PFSK-1 (cell line): ENCODE data around the gene CDKN2AIPNL.

Experiments
- FOXP2 ChIP-seq: optimal IDR thresholded peaks from 2 replicates; pipeline ENCODE3; 2011; ENCODE audit warnings: borderline replicate concordance, control low read depth, inconsistent platforms; ENCODE audit not compliant: insufficient read depth; ENCODE audit errors: extremely low read length, extremely low read depth
- POLR2AphosphoS5 ChIP-seq: IDR thresholded peaks from 2 replicates; pipeline ENCODE4 v1.6.1; 2012; ENCODE audit warnings: low read depth, mild to moderate bottlenecking, control low read depth, low read length, moderate library complexity
- SIN3A ChIP-seq: IDR thresholded peaks from 2 replicates; pipeline ENCODE4 v1.6.1; 2012; ENCODE audit warnings: mild to moderate bottlenecking, low read length, moderate library complexity, borderline replicate concordance; ENCODE audit not compliant: insufficient read depth
- TAF1 ChIP-seq: IDR thresholded peaks from 2 replicates; pipeline ENCODE4 v1.6.1; 2012; ENCODE audit warnings: low read length, control low read depth, borderline replicate concordance; ENCODE audit not compliant: insufficient read depth
- TF ChIP-seq, protein P1 (sequence below), 2 experiments: IDR thresholded peaks; 2 replicates each; pipeline versions ENCODE4 v1.6.1 to v1.8.0; 2011 to 2012; ENCODE audit warnings: low read depth in 2 of 2, low read length in 2 of 2, control low read depth in 1 of 2, inconsistent platforms in 1 of 2, mild to moderate bottlenecking in 1 of 2, moderate library complexity in 1 of 2; ENCODE audit not compliant: insufficient read depth in 1 of 2

CDKN2AIPNL gene

DNA sequence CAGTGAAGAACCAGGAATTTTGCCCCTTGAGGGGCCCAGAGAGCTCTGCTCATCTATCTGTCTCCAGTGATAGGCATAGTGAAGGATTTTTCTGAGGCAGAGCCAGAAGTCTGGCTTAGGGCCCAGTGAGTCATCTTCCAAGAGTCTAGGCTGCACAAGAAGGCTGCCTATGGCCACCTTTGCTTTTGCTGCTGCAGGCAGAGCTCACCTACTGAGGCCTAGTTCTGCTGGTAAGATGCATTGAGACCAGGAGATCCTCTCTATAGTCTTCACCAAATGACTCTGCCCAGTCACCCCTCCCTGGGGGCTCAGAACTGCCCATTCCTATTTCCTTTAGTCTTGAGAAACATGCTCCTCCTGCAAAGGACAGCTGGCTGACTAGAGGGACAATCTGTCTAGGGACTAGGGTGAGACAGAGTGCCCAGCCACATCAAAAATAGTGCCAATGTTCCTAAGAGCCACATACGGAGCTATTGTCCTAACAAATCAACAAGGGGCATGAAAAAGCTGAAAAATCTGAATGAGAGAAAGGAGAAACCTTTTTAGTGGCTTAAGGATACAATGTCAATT, 40.3 kb upstream of the CDKN2AIPNL start:
- TF ChIP-seq, protein P1, sequence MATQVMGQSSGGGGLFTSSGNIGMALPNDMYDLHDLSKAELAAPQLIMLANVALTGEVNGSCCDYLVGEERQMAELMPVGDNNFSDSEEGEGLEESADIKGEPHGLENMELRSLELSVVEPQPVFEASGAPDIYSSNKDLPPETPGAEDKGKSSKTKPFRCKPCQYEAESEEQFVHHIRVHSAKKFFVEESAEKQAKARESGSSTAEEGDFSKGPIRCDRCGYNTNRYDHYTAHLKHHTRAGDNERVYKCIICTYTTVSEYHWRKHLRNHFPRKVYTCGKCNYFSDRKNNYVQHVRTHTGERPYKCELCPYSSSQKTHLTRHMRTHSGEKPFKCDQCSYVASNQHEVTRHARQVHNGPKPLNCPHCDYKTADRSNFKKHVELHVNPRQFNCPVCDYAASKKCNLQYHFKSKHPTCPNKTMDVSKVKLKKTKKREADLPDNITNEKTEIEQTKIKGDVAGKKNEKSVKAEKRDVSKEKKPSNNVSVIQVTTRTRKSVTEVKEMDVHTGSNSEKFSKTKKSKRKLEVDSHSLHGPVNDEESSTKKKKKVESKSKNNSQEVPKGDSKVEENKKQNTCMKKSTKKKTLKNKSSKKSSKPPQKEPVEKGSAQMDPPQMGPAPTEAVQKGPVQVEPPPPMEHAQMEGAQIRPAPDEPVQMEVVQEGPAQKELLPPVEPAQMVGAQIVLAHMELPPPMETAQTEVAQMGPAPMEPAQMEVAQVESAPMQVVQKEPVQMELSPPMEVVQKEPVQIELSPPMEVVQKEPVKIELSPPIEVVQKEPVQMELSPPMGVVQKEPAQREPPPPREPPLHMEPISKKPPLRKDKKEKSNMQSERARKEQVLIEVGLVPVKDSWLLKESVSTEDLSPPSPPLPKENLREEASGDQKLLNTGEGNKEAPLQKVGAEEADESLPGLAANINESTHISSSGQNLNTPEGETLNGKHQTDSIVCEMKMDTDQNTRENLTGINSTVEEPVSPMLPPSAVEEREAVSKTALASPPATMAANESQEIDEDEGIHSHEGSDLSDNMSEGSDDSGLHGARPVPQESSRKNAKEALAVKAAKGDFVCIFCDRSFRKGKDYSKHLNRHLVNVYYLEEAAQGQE (IDR thresholded peaks at IDR 0.05; ENCODE audit: insufficient read depth in 1 of 2, low read depth in 2 of 2, low read length in 2 of 2), result no peak
- TF ChIP-seq FOXP2 (no peak), POLR2AphosphoS5 (no peak), TAF1 (no peak), SIN3A (no peak)

GRCh38 chr5:134451225-134451935, 39.7 kb upstream of the CDKN2AIPNL start:
- no peak for TF ChIP-seq SIN3A

DNA sequence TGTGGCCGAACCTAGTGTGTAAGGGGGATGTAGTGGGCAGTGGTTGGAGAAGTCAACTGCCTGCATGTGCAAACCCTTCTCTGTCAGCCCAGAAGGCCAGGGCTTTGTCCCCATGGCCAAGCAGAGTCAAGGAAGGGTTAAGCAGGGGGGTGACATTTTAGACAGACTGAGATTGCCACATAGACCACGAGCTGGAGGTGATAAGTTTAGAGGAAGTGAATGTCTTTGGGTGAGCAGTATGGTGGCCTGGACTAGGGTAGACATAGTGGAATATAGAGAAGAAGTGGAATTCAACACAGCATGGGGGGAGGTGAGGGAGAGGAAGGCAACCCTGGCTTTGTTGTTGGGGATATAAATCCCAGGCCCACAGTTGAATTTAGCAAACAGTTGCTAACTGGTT, 38.7 kb upstream of the CDKN2AIPNL start:
- TF ChIP-seq SIN3A (no peak), POLR2AphosphoS5 (no peak), FOXP2 (no peak), TAF1 (no peak)
- TF ChIP-seq, protein P1 (IDR thresholded peaks at IDR 0.05; ENCODE audit: insufficient read depth in 1 of 2, low read depth in 2 of 2, low read length in 2 of 2), result no peak

GRCh38 chr5:134449167-134449566, 37.5 kb upstream of the CDKN2AIPNL start:
- TF ChIP-seq FOXP2, result no peak
- no peak for TF ChIP-seq TAF1

GRCh38 chr5:134447815-134448520, 36.3 kb upstream of the CDKN2AIPNL start:
- TF ChIP-seq SIN3A (no peak), TAF1 (no peak), FOXP2 (no peak), POLR2AphosphoS5 (no peak)
- TF ChIP-seq, protein P1 (IDR thresholded peaks at IDR 0.05; ENCODE audit: insufficient read depth in 1 of 2, low read depth in 2 of 2, low read length in 2 of 2), result no peak

GRCh38 chr5:134446938-134447337, 35.3 kb upstream of the CDKN2AIPNL start:
- no peak for TF ChIP-seq FOXP2
- no peak for TF ChIP-seq POLR2AphosphoS5
- no peak for TF ChIP-seq SIN3A
- TF ChIP-seq TAF1, result no peak
- TF ChIP-seq, protein P1 (IDR thresholded peaks at IDR 0.05; ENCODE audit: insufficient read depth in 1 of 2, low read depth in 2 of 2, low read length in 2 of 2), result no peak
